HG02885 (cell line): ENCODE data around the gene TSHZ1.

ENCODE experiments used
- ATAC-seq: cut with Tn5 transposase; IDR thresholded peaks from one replicate; pipeline ENCODE4 v1.9.1; 2021; ENCODE audit warnings: mild to moderate bottlenecking; ENCODE audit not compliant: unreplicated experiment, poor library complexity

The TSHZ1 gene

DNA sequence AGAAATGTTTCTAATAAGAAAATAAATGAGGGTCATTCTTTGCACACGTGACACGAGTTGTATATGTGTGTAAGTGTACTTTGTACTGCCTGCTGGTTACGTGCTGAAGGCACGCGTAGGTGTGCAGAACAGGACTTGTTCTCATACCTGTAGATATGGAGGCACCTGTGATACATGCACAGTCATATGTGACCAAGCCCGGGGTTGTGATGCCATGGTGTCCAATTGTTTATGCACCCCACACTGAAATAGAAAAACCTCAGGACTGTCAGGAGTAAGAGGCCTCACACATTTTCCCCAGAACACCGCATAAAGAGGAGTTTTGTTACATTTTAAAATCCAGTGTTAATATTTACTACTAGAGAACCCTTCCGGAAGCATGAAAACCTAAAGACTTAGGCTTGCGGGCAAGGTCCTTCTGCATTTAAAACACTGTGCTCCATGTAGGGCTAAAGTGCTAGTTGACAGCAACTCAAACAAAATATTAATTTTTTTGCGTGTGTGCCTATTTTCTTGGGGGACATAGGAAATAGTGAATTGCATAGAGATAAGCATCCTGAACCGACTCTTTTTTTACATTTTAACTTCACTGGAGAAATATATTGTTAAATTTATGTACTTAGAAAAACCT is 9.3 kb downstream of the TSHZ1 start:
- no peak for ATAC-seq

DNA sequence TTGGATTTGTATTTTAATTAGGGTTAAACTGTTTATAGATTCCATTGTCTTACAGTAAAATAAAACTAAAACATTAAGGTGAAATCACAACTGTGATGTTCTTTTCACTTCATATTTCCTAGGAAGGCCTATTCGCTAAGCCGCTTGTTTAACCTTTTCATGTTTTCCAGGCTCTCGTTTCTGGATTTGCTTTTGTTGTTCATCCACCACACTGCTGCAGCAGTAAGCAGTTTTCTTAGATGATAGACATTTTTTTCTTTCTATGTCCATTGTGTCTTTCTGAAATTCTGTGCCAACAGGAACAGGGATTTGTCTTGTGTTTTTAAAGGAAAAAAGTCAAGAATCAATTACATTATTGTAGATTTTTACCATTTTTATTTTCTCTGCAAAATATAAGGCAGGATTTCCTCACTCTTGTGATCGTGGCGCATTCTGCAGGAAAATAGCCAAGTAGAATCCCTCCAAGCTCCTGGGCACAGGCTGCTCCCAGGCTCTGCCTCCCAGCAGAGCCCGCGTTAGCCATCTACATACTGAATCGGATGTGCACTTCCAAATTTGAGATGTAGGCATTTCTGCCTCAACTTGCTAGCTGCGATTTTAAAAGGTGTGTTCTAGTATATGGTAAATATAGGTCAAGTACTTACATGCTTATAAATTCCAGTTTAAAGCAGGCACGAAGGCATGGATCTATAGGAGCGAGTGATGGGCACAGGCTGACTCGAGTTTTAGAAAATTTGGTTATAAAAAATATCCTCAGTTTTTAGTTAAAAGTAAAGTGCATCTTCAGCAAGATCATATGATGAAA is 10.2 kb downstream of the TSHZ1 start:
- no peak for ATAC-seq

DNA sequence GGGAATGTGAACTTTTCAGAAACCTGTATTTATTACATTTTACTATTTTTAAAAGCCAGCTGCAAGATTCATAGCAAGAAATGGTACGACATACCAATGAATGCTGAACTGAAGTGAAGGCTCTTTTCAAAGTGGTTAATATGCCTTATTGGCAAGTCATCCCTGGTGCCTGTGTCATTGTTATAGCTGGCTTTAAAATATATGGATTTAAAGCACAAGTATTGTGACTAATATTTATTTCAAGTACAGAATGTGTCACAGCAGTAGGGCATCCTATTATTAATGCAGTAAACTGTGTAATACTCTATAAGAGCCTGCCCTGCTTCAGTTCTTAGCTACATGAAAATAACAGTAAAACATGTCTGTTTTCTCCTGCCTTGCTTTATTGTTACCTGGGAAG is 10.8 kb downstream of the TSHZ1 start:
- no peak for ATAC-seq

DNA sequence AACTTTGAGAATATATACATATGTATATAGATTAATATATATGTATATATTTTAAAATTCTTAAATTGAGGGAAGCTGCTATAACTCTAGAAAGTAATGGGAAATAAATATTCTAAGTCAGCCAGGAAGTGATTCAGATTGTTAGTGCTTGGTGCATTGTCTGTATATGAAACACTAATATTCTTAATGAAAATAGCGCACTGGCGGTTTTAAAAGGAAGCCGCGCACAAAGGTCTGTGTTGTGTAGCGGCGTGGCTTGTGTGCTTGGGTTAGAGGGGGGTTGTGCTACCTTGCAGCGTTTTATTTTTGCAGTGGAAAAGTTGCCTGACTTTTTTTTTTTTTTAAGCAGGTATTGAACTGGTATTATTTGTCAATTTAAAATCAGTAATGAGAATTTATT is 11.3 kb downstream of the TSHZ1 start:
- no peak for ATAC-seq

DNA sequence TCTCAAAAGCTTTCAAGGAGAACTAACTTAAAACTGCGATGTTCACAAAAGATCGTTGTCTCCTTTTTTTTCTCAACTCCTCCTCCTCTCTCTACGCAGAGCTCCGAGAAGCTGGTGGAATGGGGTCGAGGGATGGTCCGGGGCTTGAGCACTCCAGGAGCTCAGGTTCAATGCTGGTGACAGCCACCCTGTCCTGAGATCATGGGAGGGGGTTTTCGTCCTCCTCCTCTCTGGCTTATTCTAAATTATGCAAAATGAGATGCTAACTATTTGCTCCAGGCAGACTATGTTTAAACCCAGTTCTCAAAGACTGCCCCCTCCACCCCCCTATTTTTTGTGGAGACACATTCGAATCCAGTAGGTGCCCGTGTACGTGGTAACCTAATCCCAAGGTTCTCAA is 11.8 kb downstream of the TSHZ1 start:
- no peak for ATAC-seq

DNA sequence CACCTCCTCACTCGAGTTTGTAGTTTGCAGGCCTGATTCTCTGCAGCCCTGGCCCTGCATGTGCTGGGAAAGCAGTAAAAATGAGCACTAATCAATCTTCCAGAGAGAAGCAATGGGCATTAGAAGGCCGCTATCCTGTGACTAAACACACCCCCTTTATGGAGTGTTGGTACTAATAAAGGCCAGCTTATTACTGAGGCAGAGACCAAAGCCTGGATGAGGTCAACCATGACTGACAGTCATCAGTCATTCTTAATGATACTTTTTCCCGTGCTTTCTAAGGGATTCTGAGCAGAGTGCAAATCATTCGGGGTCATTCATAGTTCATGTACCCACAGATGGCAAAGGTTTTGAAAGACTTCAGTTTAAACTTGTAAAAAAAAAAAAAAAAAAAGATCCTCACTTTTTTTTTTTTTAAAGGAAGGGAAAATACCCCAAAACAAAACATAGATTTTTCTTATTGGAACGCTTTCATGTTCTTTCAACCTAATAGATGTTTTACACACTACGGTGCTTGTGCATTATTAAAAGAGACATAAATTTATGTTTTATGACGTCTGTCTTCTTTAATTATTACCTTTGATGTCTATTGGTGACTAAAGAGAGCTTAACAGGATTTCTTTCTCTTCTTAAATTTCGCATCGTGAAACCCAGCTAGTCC is 13.2 kb downstream of the TSHZ1 start:
- no peak for ATAC-seq

DNA sequence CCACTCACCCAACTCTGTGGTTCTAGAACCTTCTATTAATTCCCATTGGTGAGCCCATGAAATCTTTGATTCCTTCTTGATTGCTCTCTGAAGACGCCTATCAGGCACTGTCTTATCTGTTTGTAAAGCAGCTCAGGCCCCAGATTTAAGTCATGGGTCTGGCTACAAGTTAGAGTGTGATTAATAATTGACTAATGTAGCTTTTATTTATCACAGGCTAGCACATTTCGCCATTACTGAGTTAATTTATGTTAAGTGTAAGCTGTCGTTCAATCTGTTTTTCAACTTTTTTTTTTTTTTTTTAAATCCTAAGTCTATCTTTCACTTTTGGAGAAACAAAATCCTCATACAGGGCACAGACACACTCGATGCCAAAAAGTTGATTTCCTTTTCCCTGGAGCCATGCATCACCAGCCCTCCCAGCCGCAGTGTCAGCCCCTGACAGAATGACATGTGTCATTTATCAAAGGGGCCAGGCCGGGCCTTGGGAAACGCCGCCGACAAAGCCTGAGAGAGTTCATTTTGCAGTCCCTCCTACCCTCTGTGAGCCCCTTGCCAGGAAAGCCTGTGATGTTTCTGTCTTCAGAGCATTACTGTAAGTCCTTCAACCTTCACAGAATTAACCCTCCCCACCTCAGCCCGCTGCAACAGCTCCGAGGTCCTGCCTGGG is 15.8 kb downstream of the TSHZ1 start:
- ATAC-seq, result no peak

DNA sequence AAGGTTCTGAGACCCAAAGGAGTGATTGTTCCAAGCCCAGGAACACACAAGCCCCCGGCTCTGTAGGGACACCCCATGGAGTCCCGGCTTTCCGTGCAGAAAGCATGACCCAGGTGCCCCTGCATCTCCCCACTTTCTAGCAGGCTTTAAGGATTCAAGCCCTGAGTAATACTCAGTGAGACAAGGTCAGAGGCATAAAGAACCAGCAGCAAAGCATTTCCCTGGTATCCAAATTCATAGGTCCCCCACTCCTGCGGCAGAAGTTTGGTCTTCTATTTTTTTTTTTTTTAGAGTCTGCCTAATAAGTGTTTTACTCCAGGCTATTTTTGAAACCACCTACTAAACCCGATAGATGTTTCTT is 16.3 kb downstream of the TSHZ1 start:
- ATAC-seq, result no peak

DNA sequence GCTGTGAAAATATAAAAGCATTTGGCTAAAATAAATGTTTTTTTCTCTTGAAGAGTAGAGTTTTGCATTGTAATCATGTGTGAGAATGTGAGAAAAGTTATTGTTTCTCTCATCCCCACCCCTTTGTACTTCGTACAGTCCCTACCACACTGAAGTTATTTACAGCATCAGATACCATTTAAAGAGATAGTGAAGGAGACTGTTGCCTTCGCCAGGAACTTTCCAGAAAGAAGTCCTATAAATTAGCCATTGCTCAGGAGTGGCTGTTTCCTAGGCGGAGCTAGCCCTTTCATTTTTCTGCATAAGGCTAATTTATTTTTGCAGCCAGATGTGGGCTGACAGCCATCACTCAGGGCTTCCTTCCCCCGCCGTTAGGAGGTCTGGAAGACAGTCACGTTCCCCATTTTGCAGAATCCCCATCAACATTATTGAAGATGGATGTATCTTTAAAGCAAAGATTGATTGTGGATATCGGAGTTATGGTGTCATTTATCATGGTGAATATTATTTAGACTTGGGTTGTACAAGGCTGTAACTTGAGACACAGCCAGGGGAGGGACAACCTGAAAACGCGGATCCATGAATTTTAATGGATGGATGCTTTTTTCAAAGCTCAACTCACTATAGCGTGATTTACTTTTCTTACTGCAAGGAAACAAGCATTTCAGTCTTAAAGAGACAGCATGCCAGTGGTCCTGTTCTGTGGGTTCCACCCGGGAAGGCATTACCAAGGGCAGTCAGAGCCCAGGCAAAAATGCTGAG is 17.1 kb downstream of the TSHZ1 start:
- no peak for ATAC-seq

DNA sequence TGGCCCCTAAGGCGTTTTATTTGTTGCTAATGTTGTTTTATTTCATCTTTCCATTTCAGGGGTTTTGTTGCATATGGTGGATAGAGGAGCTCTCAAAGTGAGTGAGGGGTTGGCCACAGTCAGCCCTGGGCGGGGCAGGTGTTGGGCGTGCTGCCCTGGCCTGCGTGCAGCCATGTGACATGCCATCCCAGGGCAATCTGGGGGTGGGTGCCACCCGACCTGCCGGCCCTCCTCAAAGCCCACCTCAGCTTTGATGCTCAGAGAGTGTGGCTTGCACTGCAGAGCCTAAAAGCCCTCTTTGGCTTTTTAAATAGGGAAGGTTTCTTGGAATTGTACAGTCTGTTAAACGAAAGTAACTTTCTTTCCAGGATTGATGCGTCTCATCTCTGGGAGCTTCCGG is 18.4 kb downstream of the TSHZ1 start:
- no peak for ATAC-seq

DNA sequence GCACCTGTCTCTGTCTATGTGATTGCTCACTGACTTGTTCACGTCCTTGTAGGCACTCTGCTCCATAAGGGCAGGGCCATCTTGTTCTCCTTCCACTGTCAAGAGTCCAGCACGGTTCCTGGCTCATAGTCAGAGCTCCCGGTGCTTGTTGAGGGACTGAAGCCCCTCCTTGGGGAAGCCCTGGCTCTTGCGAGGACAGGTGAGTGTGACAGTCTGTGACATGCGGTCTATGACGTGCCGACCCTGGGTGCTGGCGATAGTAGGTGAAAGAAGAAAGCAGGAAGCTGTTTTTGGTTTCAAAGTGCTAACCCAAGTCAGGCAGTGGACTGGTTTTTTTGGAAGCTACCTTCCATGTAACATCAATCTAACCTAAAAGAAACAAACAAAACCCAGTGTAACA is 18.8 kb downstream of the TSHZ1 start:
- no peak for ATAC-seq

DNA sequence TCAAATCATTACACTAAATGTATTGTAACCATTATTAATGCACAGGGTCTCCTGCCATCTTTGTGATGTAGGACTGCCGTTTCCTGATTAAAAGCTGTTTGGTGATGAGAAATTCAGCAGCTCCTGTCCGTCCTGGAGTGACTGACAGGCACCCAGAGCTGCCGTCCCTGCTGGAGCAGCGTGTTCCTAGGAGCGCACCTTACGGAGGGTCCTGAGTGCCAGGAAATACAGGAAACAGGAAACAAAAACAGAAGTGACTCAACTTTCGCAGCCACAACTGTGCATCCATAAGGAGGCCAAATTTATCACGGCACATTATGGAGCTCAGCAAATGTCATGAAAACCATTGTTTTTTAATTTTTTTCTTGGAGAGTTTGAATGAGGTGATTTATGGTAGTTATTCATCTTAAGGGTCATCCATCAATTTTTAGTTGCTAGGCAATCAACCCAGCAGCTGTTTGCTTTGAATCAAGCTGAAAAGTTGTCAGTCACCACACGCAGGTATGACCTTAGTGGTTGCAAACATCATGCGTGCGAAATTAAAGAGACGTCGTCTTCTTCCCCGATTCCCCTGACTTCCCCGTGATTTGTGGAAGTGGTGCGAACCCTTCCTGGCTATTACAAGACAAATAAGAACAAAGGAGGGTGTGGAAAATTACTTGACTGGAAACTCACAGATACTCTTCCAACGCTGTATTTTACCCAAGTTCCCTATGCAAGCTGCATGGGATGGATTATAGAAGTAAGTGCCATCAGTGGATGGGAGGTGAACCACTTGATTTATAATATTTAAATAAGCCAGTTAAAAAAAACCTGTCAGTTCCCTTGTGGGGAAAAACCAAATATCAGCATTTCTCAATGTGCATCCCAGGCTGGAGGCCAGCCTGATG is 19.8 kb downstream of the TSHZ1 start:
- ATAC-seq, result no peak

DNA sequence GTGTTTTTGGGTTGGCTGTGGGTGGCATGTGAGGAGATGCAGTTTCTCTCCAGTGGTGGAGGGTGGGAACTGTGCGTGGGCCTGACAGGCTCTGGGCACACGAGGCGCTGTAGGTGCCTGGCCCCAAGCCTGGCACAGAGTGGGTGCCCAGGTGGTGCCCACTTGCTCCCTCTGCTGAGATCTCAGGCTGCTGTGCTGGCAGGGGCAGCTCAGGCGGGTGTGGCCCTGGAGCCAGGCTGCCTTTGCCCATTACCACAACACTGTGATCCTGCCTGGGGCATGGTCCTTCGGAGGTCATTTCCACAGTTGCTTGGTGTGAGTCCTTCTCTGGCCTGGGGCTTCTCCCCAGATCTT is 20.4 kb downstream of the TSHZ1 start:
- ATAC-seq, result no peak

DNA sequence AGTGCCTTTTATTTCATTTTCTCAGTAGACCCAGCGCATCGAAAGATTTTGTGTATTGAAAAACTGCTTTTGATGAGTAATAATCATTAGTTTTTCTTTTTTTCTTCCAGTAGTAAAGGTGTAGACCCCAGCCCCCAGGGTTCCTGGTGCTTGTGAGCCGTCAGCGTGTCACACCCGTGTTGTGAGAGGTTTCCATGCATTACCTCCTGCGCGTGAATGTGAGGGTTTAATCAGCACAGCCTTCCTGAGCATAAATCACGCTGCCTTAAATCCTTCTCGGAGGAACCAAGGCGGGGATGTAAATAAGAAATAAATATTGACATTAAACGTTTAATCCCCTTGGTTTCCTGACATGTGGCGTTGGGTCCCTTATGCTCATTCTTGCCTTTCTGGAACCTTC is 24.3 kb downstream of the TSHZ1 start:
- ATAC-seq, result no peak

DNA sequence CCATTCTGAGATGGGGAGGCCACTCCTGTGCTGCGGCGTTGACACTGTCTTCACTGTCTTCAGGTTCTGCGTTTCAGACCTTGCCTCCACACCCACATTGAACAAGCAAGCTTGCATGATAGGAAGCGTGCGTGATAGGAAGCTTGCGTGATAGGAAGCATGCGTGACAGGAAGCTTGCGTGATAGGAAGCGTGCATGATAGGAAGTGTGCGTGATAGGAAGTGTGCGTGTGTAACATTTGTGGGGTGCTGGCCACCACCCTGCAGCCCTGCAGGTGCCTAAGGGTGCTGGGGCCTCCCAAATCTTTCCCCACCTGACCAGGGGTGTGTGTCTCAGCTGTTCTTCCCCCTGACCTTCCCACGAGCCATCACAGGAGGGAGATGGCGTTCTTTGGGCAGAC is 25.3 kb downstream of the TSHZ1 start:
- ATAC-seq, result no peak

DNA sequence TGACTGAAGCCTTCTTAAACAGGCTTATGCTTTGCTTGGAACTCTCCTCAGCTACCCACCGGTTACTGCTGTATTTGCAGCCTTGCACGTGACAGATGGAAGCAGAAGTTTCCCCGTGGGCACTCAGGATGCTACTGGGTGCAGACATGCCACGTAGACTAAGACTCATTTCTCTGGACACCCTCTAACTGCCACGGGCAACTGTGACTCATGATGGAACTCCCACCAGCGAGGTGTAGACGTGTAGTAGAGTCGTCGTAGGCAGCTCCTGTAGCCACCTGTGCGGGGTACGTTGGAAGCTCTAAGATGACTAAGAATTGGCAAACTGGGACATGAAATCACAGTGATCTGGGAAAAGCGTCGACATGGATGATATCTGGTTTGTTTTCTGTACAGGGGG is 27.5 kb downstream of the TSHZ1 start:
- ATAC-seq, result no peak

DNA sequence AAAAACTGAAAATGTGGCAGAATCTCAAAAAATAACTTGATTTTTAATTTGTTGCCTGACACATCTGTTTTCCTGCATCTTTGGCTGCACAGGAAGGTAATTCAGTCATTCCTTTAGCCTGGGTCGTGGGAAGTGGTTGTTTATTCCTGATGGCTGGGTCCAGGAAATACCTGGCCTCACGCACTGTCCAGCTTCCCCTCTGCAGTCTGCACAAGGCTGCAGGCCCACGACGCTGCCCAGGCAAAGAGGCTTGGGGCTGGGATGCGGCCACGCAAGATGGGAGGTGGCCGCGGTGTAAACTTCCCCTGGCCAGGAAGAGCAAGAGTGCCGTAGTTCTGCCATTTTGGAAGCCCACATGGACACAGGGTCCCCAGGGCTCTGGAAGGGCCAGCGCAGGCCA is 28.2 kb downstream of the TSHZ1 start:
- no peak for ATAC-seq

DNA sequence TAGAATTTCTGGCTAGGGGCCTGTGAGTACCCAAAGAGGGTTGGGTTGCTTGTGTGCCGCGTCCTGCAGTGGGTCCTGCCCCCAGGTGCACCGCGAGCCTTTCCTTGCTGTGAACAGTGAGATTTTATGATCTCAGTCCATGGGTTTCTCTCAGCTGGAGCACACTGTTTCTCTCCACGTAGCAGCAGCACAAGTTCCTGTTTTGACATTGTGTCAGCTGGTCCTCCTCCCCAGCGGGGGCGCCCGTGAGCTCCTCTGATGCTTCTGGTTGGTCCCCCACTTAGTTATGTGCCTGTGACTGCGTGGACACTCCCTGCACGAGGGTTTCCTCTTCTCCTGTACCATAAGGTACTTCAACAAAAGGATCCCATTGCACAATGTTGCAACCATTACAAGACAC is 29.8 kb downstream of the TSHZ1 start:
- ATAC-seq, result no peak

DNA sequence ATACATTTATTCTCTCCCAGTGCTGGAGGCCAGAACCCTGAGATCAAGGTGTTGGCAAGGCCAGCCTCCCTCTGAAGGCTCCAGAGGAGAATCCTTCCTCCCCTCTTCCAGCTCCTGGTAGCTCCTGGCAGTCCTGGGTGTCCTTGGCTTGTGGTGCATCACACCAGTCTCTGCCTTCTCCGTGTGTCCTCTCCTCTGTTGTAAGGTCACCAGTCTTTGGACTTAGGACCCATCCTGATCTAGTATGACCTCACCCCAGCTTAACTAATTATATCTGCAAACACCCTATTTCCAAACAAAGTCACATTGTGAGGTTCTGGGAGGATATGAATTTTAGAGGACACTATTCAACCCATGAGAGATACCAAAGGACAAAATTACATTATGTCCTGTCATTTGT is 31.1 kb downstream of the TSHZ1 start:
- ATAC-seq, result no peak
